ENCODE results near the gene PYROXD2. TPM values are rescaled to one million over a fixed set of nuclear protein-coding genes. Genes with fewer than 3 reads are reported as not detected.

The PYROXD2 gene
- total and polyA plus RNA-seq, 10 of the 15 experiments (the other 5 are each of a cell fraction or from before 2014, with no cell fraction given) = 4.8 to 15.8 (median 11.1) TPM

GRCh38 chr10:98444314-98445006, 29.5 kb upstream of the PYROXD2 start (continued):
- TF ChIP-seq HDGF (IDR thresholded peaks at IDR 0.05) = no peak
- no peak for TF ChIP-seq STAT1 (conservative IDR thresholded peaks at IDR 0.05)
- TF ChIP-seq ETV6 (conservative IDR thresholded peaks at IDR 0.05 in 1 of 2, IDR thresholded peaks at IDR 0.05 in 1 of 2; ENCODE audit: borderline replicate concordance in 1 of 2, low read depth in 1 of 2) = no peak
- no peak for TF ChIP-seq RCOR1 (conservative IDR thresholded peaks at IDR 0.05; ENCODE audit: low read depth, low read length)
- no peak for TF ChIP-seq E2F8 (IDR thresholded peaks at IDR 0.05; ENCODE audit: low read depth, partially characterized antibody)

GRCh38 chr10:98438715-98439114, 23.7 kb upstream of the PYROXD2 start:
- intact Hi-C loops (cut with micrococcal nuclease; ENCODE audit: unreplicated experiment) (no loop called here), in situ Hi-C loops (cut with MboI) (no loop called here)
- FAIRE-seq (no peak), DNase-seq (ENCODE audit: low read depth, low spot score) (no peak), ATAC-seq (no peak)
- no TSS peak for BruUV-seq (replicated peaks)
- H3K36me3 ChIP-seq (ENCODE audit: control insufficient read depth in 2 of 2, insufficient read depth in 2 of 2, low read length in 1 of 2) = peaks cover 11 to 14% of the 10 kb centered on the region in 2 experiments
- H4K20me1 ChIP-seq (ENCODE audit: control insufficient read depth, insufficient read depth) = no peaks in the 10 kb centered on the region; the same call in 1 of the 2 replicates
- no peaks in the 10 kb centered on the region for H3K27me3 ChIP-seq (replicated peaks in 1 of 2; ENCODE audit: control insufficient read depth in 2 of 2, insufficient read depth in 2 of 2, low read length in 1 of 2)
- H2AFZ ChIP-seq (ENCODE audit: control insufficient read depth, low read depth, low read length) = no peak overlapping the region
- no peak overlapping the region for H3K27ac ChIP-seq (ENCODE audit: control insufficient read depth, insufficient read depth)
- no peaks in the 10 kb centered on the region; the same call in 2 of the 3 replicates for H3K9me3 ChIP-seq (replicated peaks; ENCODE audit: control insufficient read depth, insufficient read depth, low read length)
- H3K4me1 ChIP-seq (ENCODE audit: control insufficient read depth, insufficient read depth, low read length) = no peaks in the 10 kb centered on the region
- H3K4me2 ChIP-seq (ENCODE audit: control insufficient read depth, insufficient read depth) = no peak overlapping the region
- 88% methylated on average over 4 of the region's 4 CpGs for WGBS (ENCODE audit: insufficient coverage, insufficient replicate concordance, low lambda C conversion rate, missing lambda C conversion rate)
- ChIA-PET CTCF (no interaction called here), SMC1A (ENCODE audit: uncharacterized antibody, unreplicated experiment) (no interaction called here), RAD21 (ENCODE audit: unreplicated experiment) (no interaction called here), POLR2A (no interaction called here)
- peaks cover 3% of the 10 kb centered on the region; the same call in 1 of the 2 replicates for H3K79me2 ChIP-seq (ENCODE audit: control insufficient read depth, insufficient read depth, low read length)
- no peak overlapping the region for H3K9ac ChIP-seq (ENCODE audit: control insufficient read depth, insufficient read depth, low read length)
- no peak overlapping the region for H3K4me3 ChIP-seq
- TF ChIP-seq FOXK2 (IDR thresholded peaks at IDR 0.05) (no peak), E4F1 (IDR thresholded peaks at IDR 0.05; ENCODE audit: borderline replicate concordance, partially characterized antibody) (no peak), RCOR1 (conservative IDR thresholded peaks at IDR 0.05; ENCODE audit: low read depth, low read length) (no peak), FOS (IDR thresholded peaks at IDR 0.05; ENCODE audit: borderline replicate concordance, extremely low read depth, insufficient read length) (no peak), PRDM15 (CRISPR knock-in tag; IDR thresholded peaks at IDR 0.05) (no peak), TCF3 (IDR thresholded peaks at IDR 0.05; ENCODE audit: borderline replicate concordance, insufficient read depth, low read depth, low read length) (no peak), RUNX3 (IDR thresholded peaks at IDR 0.05; ENCODE audit: low read length) (no peak), KDM1A (IDR thresholded peaks at IDR 0.05; ENCODE audit: borderline replicate concordance) (no peak), DPF2 (IDR thresholded peaks at IDR 0.05) (no peak), HCFC1 (IDR thresholded peaks at IDR 0.05; ENCODE audit: low read length) (no peak)

Measured in GM12878 (cell line).